Measurements from ENCODE around the gene MOGAT1. TPM values are rescaled to one million over a fixed set of nuclear protein-coding genes. Genes with fewer than 3 reads are reported as not detected.
"Not testable (repeated sequence)": the region's sequence is repeated elsewhere in the genome, so short reads cannot be mapped to it uniquely, and the experiment has no call there.

Gene MOGAT1
- total RNA-seq, 1 donor from 2014 or later, result not detected

DNA sequence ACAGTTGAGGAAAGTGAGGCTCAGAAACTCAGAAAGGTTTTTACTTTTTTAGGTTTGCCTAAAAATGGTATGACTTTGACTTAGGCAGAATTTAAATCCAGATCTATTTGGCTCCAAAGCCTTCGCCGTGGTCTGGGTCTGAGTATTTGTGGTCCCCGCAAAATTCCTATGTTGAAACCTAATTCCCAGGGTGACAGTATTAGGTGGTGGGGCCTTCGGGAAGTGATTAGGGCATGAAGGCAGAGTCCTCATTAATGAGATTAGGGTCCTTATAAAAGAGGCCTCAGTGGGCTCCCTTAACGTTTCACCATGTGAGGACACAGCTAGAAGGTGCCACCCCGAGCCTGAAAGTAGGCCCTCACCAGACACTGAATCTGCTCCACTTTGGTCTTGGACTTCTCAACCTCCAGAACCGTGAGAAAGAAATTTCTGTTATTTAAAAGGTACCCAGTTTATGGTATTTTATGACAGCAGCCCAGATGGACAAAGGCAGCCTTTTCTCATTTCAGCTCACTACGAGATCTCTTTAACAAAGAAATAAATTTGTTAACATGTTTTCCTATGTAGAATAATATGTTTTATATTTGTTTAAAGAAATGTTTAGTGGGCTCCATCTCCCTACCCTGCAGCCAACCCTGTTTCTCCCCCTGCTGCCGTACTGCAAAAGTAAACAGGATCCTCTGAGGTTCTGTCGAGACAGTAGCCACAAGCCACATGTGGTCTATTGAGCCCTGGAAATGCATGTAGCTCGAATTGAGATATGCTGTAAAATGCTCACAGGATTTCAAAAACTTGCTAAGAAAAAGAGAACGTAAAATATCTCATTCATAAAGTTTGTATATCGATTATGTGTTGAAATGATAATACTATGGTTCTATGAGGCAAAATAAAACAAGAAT lies 80.6 kb downstream of the MOGAT1 start:
- Histone ChIP-seq H3K9ac (ENCODE audit: low read depth in 1 of 3, low read length in 3 of 3) (peak overlapping the region in 1 of 3 donors; percentile 8), H3K36me3 (ENCODE audit: control insufficient read depth in 3 of 3, insufficient read depth in 3 of 3, low read length in 3 of 3) (no peaks in the 10 kb centered on the region), H3K9me3 (ENCODE audit: control insufficient read depth in 3 of 3, low read length in 3 of 3) (no peaks in the 10 kb centered on the region), H3K4me1 (ENCODE audit: control insufficient read depth in 3 of 3, insufficient read depth in 3 of 3, low read length in 3 of 3) (peaks cover 17 to 18% (median 17%) of the 10 kb centered on the region in 3 donors), H3K27me3 (ENCODE audit: control insufficient read depth in 3 of 3, insufficient read depth in 3 of 3, low read length in 3 of 3) (no peaks in the 10 kb centered on the region), H3K4me3 (ENCODE audit: low read length in 3 of 3) (no peak overlapping the region), H3K27ac (ENCODE audit: low read depth, low read length) (peak overlapping the region; percentile 64)

DNA sequence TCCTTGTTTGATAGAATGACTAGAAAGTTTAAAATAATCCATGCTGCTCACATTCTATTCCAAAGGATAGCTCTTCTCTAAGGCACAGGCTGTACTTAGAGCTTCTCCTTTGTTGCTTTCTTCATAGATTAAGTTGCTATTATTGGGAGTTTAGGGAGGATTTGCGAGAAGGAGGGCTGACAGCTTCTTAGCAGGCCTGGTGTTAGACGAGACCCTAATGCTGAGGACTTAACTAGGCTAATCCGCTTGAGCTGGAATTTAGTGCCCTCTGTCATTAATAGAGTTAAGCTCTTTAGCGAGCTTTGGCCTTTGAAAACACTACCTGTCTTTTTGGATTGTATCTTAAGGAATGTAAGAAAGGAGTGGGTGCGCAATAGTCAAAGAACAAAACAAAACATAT lies 81.3 kb downstream of the MOGAT1 start:
- Histone ChIP-seq H3K9me3 (ENCODE audit: control insufficient read depth in 3 of 3, low read length in 3 of 3) (no peaks in the 10 kb centered on the region), H3K36me3 (ENCODE audit: control insufficient read depth in 3 of 3, insufficient read depth in 3 of 3, low read length in 3 of 3) (no peaks in the 10 kb centered on the region), H3K4me1 (ENCODE audit: control insufficient read depth in 3 of 3, insufficient read depth in 3 of 3, low read length in 3 of 3) (peaks cover 17 to 18% (median 17%) of the 10 kb centered on the region in 3 donors), H3K4me3 (ENCODE audit: low read length in 3 of 3) (no peak overlapping the region), H3K27ac (ENCODE audit: low read depth, low read length) (peak overlapping the region; percentile 64), H3K9ac (ENCODE audit: low read depth in 1 of 3, low read length in 3 of 3) (peak overlapping the region in 2 of 3 donors; percentile 8 to 9), H3K27me3 (ENCODE audit: control insufficient read depth in 3 of 3, insufficient read depth in 3 of 3, low read length in 3 of 3) (no peaks in the 10 kb centered on the region)

DNA sequence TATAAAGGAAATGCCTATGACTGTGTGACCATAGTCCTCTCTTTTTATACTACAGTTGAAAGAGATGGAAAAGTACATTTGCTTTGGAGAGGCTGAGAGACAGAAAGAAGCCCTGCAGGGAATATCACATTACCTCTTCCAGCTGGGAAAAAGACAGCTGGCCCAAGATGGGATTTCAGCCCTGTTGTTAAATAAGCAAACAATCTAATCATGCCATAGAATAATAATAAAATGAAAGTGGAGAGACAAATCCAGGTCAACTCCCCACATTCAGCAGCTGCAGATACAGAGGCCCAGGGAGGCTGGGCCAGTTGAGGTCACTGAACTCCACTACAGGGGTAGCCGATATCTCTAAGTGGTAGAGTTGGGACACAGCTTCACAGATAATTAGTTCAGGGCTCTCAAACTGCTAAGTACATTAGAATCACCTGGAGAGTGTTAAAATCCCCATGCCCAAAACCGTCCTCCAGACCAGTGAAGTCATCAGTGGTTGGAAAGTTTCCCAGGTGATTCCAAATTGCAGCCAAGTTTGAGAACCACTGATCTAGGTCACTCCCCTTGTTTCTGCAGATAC lies 81.9 kb downstream of the MOGAT1 start:
- no peaks in the 10 kb centered on the region for H3K27me3 ChIP-seq (ENCODE audit: control insufficient read depth in 3 of 3, insufficient read depth in 3 of 3, low read length in 3 of 3)
- H3K4me3 ChIP-seq (ENCODE audit: low read length in 3 of 3), result peak overlapping the region in 2 of 3 donors; percentile 10 to 12
- no peaks in the 10 kb centered on the region for H3K9me3 ChIP-seq (ENCODE audit: control insufficient read depth in 3 of 3, low read length in 3 of 3)
- H3K36me3 ChIP-seq (ENCODE audit: control insufficient read depth in 3 of 3, insufficient read depth in 3 of 3, low read length in 3 of 3), result no peaks in the 10 kb centered on the region
- H3K27ac ChIP-seq (ENCODE audit: low read depth, low read length), result peak overlapping the region; percentile 64
- peak overlapping the region in 2 of 3 donors; percentile 9 to 48 for H3K9ac ChIP-seq (ENCODE audit: low read depth in 1 of 3, low read length in 3 of 3)
- peaks cover 17 to 18% (median 17%) of the 10 kb centered on the region in 3 donors for H3K4me1 ChIP-seq (ENCODE audit: control insufficient read depth in 3 of 3, insufficient read depth in 3 of 3, low read length in 3 of 3)

DNA sequence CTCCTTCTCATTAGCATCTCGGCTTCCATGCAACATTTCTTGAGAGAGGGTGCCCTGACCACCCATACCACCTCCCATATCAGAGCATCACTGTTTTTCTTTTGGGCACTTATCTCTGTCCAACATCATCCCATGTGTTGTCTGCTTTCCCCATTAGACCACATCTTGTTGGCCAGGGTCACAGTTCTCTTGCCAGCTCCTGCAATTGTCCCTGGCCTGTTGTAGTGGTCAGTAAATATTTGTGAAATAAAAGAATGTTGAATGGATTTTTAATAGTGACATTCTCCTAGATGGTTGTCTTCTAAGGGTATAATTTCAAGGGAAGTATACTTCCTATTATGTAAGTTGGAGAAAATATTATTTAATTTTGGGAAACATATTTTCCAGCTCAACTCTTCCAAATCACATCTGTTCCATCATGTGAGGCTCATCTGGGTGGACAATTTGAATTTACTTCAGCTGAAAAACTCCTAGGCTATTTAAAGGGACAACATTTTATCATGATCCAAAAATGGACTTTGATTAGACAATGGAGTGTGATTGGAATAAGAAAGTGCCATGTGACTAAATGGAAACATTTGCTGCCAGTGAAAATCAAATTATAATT lies 83.0 kb downstream of the MOGAT1 start:
- Histone ChIP-seq H3K9me3 (ENCODE audit: control insufficient read depth in 3 of 3, low read length in 3 of 3) (no peaks in the 10 kb centered on the region), H3K27me3 (ENCODE audit: control insufficient read depth in 3 of 3, insufficient read depth in 3 of 3, low read length in 3 of 3) (no peaks in the 10 kb centered on the region), H3K4me1 (ENCODE audit: control insufficient read depth in 3 of 3, insufficient read depth in 3 of 3, low read length in 3 of 3) (peaks cover 17 to 18% (median 17%) of the 10 kb centered on the region in 3 donors), H3K27ac (ENCODE audit: low read depth, low read length) (no peak overlapping the region), H3K4me3 (ENCODE audit: low read length in 3 of 3) (no peak overlapping the region), H3K9ac (ENCODE audit: low read depth in 1 of 3, low read length in 3 of 3) (no peak overlapping the region), H3K36me3 (ENCODE audit: control insufficient read depth in 3 of 3, insufficient read depth in 3 of 3, low read length in 3 of 3) (no peaks in the 10 kb centered on the region)

DNA sequence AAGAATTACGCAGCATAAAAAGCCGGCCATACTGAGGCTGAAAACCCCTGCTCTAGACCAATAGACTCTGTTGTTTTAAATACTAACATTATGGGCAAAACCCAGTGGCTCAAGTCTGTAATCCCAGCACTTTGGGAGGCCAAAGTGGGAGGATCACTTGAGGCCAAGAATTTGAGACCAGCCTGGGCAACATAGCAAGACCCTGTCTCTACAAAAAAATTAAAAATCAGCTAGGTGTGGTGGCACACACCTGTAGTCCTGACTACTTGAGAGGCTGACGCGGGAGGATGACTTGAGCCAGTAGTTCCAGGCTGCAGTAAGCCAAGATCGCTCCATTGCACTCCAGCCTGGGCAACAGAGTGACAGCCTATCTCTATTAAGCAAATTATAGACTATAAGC lies 84.1 kb downstream of the MOGAT1 start:
- H3K4me1 ChIP-seq (ENCODE audit: control insufficient read depth in 3 of 3, insufficient read depth in 3 of 3, low read length in 3 of 3), result peaks cover 17 to 18% (median 17%) of the 10 kb centered on the region in 3 donors
- H3K36me3 ChIP-seq (ENCODE audit: control insufficient read depth in 3 of 3, insufficient read depth in 3 of 3, low read length in 3 of 3); H3K4me3 ChIP-seq (ENCODE audit: low read length in 3 of 3); H3K27me3 ChIP-seq (ENCODE audit: control insufficient read depth in 3 of 3, insufficient read depth in 3 of 3, low read length in 3 of 3); H3K27ac ChIP-seq (ENCODE audit: low read depth, low read length); H3K9me3 ChIP-seq (ENCODE audit: control insufficient read depth in 3 of 3, low read length in 3 of 3); H3K9ac ChIP-seq (ENCODE audit: low read depth in 1 of 3, low read length in 3 of 3): not testable (repeated sequence)

DNA sequence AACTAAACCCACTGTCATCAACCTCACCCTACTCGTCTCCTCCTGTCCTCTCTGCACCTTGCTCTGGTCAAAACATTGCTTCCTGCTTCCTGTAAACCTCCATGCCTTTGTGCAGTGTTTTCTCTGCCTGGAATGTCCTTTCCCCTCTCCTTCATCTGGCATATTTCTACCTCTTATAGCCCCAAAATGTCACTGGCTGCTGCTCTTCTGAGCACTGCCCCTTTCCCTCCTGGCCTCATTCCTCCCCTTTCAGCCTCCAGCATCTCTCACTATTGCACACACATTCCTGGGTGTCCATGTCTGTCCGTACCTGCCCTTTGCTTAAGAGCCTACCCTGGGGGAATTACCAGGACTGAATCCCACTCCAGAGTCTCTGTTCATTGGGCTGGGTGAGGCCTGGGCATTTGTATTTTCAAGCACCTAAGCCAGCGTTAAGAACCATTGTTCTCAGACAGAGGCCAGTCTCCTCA lies 84.9 kb downstream of the MOGAT1 start:
- peaks cover 17 to 18% (median 17%) of the 10 kb centered on the region in 3 donors for H3K4me1 ChIP-seq (ENCODE audit: control insufficient read depth in 3 of 3, insufficient read depth in 3 of 3, low read length in 3 of 3)
- no peaks in the 10 kb centered on the region for H3K9me3 ChIP-seq (ENCODE audit: control insufficient read depth in 3 of 3, low read length in 3 of 3)
- no peaks in the 10 kb centered on the region for H3K36me3 ChIP-seq (ENCODE audit: control insufficient read depth in 3 of 3, insufficient read depth in 3 of 3, low read length in 3 of 3)
- H3K27me3 ChIP-seq (ENCODE audit: control insufficient read depth in 3 of 3, insufficient read depth in 3 of 3, low read length in 3 of 3), result no peaks in the 10 kb centered on the region
- H3K9ac ChIP-seq (ENCODE audit: low read depth in 1 of 3, low read length in 3 of 3), result no peak overlapping the region
- H3K27ac ChIP-seq (ENCODE audit: low read depth, low read length), result no peak overlapping the region
- no peak overlapping the region for H3K4me3 ChIP-seq (ENCODE audit: low read length in 3 of 3)

DNA sequence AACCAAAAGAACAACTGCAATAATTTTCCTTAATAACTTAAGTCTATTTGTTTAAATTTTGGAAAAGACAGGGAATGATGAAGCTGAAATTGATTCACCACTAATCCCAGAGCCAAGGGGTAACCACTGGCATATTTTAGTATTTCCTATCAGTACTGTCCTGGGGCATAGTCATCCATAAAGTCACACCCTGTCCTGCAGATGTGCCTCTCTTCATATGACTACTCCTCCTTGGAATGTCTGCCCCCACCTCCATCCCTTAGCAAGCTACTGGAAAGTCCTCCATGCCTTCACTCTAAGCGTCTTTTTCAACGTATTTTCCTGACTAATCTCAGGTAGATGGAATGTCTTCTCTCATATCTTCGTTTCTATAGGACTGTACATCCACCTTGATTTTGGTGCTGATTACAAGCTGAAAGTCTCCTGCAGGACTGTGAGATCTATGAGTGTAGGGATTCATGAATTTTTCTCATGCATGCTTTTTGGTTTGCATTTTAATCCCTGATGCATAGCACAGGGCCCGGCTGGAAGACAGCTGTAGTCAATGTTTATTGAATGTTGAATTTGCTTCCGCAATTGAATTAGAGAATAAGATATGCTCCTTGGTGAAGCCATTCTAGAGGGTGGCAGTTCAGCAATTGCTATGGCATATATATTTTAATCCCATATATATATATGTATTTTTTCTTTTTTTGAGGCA lies 85.6 kb downstream of the MOGAT1 start:
- Histone ChIP-seq H3K27ac (ENCODE audit: low read depth, low read length) (no peak overlapping the region), H3K9me3 (ENCODE audit: control insufficient read depth in 3 of 3, low read length in 3 of 3) (no peaks in the 10 kb centered on the region), H3K4me3 (ENCODE audit: low read length in 3 of 3) (no peak overlapping the region), H3K4me1 (ENCODE audit: control insufficient read depth in 3 of 3, insufficient read depth in 3 of 3, low read length in 3 of 3) (peaks cover 17 to 18% (median 17%) of the 10 kb centered on the region in 3 donors), H3K36me3 (ENCODE audit: control insufficient read depth in 3 of 3, insufficient read depth in 3 of 3, low read length in 3 of 3) (no peaks in the 10 kb centered on the region), H3K9ac (ENCODE audit: low read depth in 1 of 3, low read length in 3 of 3) (no peak overlapping the region), H3K27me3 (ENCODE audit: control insufficient read depth in 3 of 3, insufficient read depth in 3 of 3, low read length in 3 of 3) (no peaks in the 10 kb centered on the region)

Other genes with a start within 250 kb of the MOGAT1 start
- not detected for gene SGPP2, start 247.1 kb upstream of the MOGAT1 start, total RNA-seq
- 18.8 TPM for gene FARSB, start 15.6 kb upstream of the MOGAT1 start, total RNA-seq
- gene ACSL3, start 189.4 kb downstream of the MOGAT1 start, total RNA-seq, result 85.6 TPM

Data from skeletal muscle tissue (tissue), 4 donors.